HEK293T (cell line): Measurements from ENCODE around the gene RNASEL.
"Not testable (repeated sequence)": the region's sequence is repeated elsewhere in the genome, so short reads cannot be mapped to it uniquely, and the experiment has no call there.

Experiments used
- CTCF ChIA-PET: fragments of 350-600 bp; formaldehyde crosslinking; extraction: SDS; loops from one replicate; lab custom pipeline; 2021; ENCODE audit warnings: antibody characterized with exemption, inconsistent platforms; lab: Yijun Ruan, JAX
- POLR2A ChIA-PET: fragments of 350-600 bp; formaldehyde crosslinking; extraction: SDS; loops from one replicate; lab custom pipeline; 2020; ENCODE audit warnings: antibody characterized with exemption, inconsistent platforms; lab: Yijun Ruan, JAX
- DNase-seq: peaks from one replicate; pipeline ENCODE4 v3.0.0; 2012; ENCODE audit warnings: mixed read lengths; ENCODE audit errors: extremely low spot score
- ARNT ChIP-seq: fragments of 450-650 bp; IDR thresholded peaks from 2 replicates; pipeline ENCODE4 v1.6.1; 2017; ENCODE audit warnings: mild to moderate bottlenecking
- BHLHE40 ChIP-seq: fragments of 450-650 bp; IDR thresholded peaks from 2 replicates; pipeline ENCODE4 v1.6.1; 2016; ENCODE audit warnings: mild to moderate bottlenecking, moderate library complexity, borderline replicate concordance
- CTBP1 ChIP-seq: fragments of 450-650 bp; IDR thresholded peaks from 2 replicates; pipeline ENCODE4 v1.6.1; 2016; ENCODE audit warnings: borderline replicate concordance
- ELF4 ChIP-seq: fragments of 450-650 bp; IDR thresholded peaks from 2 replicates; pipeline ENCODE4 v1.6.1; 2017; ENCODE audit warnings: antibody characterized with exemption
- FOXA1 ChIP-seq: fragments of 450-650 bp; IDR thresholded peaks from 2 replicates; pipeline ENCODE4 v1.6.1; 2016; ENCODE audit warnings: mild to moderate bottlenecking
- FOXK2 ChIP-seq: fragments of 450-650 bp; IDR thresholded peaks from 2 replicates; pipeline ENCODE4 v1.6.1; 2016; ENCODE audit warnings: mild to moderate bottlenecking
- FOXM1 ChIP-seq: fragments of 450-650 bp; IDR thresholded peaks from 2 replicates; pipeline ENCODE4 v1.6.1; 2017; ENCODE audit warnings: mild to moderate bottlenecking, borderline replicate concordance
- HDGF ChIP-seq: fragments of 450-650 bp; IDR thresholded peaks from 2 replicates; pipeline ENCODE4 v1.6.1; 2017; ENCODE audit warnings: antibody characterized with exemption, borderline replicate concordance
- L3MBTL2 ChIP-seq: fragments of 450-650 bp; conservative IDR thresholded peaks from 2 replicates; pipeline ENCODE4 v1.6.1; 2016; ENCODE audit warnings: mild to moderate bottlenecking
- LEF1 ChIP-seq: fragments of 450-650 bp; IDR thresholded peaks from 2 replicates; pipeline ENCODE4 v1.6.1; 2017; ENCODE audit warnings: mild to moderate bottlenecking, borderline replicate concordance
- NFRKB ChIP-seq: fragments of 450-650 bp; IDR thresholded peaks from 2 replicates; pipeline ENCODE4 v1.6.1; 2016; ENCODE audit warnings: mild to moderate bottlenecking, moderate library complexity
- PKNOX1 ChIP-seq: fragments of 450-650 bp; IDR thresholded peaks from 2 replicates; pipeline ENCODE4 v1.6.1; 2016
- SP1 ChIP-seq: fragments of 450-650 bp; IDR thresholded peaks from 2 replicates; pipeline ENCODE4 v1.6.1; 2017
- SUZ12 ChIP-seq: fragments of 450-650 bp; IDR thresholded peaks from 2 replicates; pipeline ENCODE4 v1.6.1; 2016; ENCODE audit warnings: mild to moderate bottlenecking
- TARDBP ChIP-seq: fragments of 450-650 bp; IDR thresholded peaks from 2 replicates; pipeline ENCODE4 v1.6.1; 2016
- ZNF384 ChIP-seq: fragments of 450-650 bp; IDR thresholded peaks from 2 replicates; pipeline ENCODE4 v1.6.1; 2016

The RNASEL gene

GRCh38 chr1:182560392-182560984 is 28.6 kb downstream of the RNASEL start:
- no peak for DNase-seq
- no peak for TF ChIP-seq TARDBP
- no peak for TF ChIP-seq ELF4
- no peak for TF ChIP-seq NFRKB
- no peak for TF ChIP-seq LEF1
- TF ChIP-seq L3MBTL2 = no peak
- no peak for TF ChIP-seq ARNT
- TF ChIP-seq SUZ12 = no peak
- ChIA-PET CTCF (no interaction called here), POLR2A (no interaction called here)

GRCh38 chr1:182556279-182556678 is 32.8 kb downstream of the RNASEL start:
- CTCF ChIA-PET = no interaction called here
- DNase-seq = no peak
- no peak for TF ChIP-seq FOXA1
- POLR2A ChIA-PET = no interaction called here

GRCh38 chr1:182555493-182555892 is 33.6 kb downstream of the RNASEL start:
- no peak for DNase-seq
- TF ChIP-seq FOXM1 = no peak
- TF ChIP-seq LEF1 = no peak
- no peak for TF ChIP-seq PKNOX1
- TF ChIP-seq ELF4 = no peak
- no peak for TF ChIP-seq SUZ12
- ChIA-PET CTCF (no interaction called here), POLR2A (no interaction called here)

GRCh38 chr1:182552527-182552926 is 36.5 kb downstream of the RNASEL start:
- TF ChIP-seq FOXK2 (no peak), ARNT (no peak), LEF1 (no peak), BHLHE40 (no peak), FOXA1 (no peak), NFRKB (no peak)
- CTCF ChIA-PET = no interaction called here
- POLR2A ChIA-PET = no interaction called here
- DNase-seq = no peak

- CTCF ChIA-PET = interaction anchor here (0.6 kb wide), 1 partner anchor 21 kb away, joined by 3 read pairs; no protein-coding TSS in a partner anchor
- DNase-seq = no peak
- POLR2A ChIA-PET = no interaction called here
- TF ChIP-seq TARDBP (no peak), LEF1 (no peak), SP1 (no peak), FOXA1 (no peak), L3MBTL2 (no peak)
These were observed 39.2 kb downstream of the RNASEL start for GRCh38 chr1:182549811-182550210.

GRCh38 chr1:182549346-182549745 is 39.7 kb downstream of the RNASEL start:
- TF ChIP-seq ARNT = no peak
- no peak for TF ChIP-seq HDGF
- no peak for TF ChIP-seq FOXM1
- no peak for TF ChIP-seq BHLHE40
- TF ChIP-seq SP1 = no peak
- TF ChIP-seq NFRKB = no peak
- TF ChIP-seq SUZ12 = no peak
- no peak for DNase-seq
- CTCF ChIA-PET = interaction anchor here (0.6 kb wide), 1 partner anchor 20 kb away, joined by 3 read pairs; no protein-coding TSS in a partner anchor
- POLR2A ChIA-PET = no interaction called here

- no peak for TF ChIP-seq ZNF384
- no peak for TF ChIP-seq ARNT
- no peak for DNase-seq
- CTCF ChIA-PET = no interaction called here
- POLR2A ChIA-PET = no interaction called here
These were observed 55.2 kb downstream of the RNASEL start for GRCh38 chr1:182533896-182534295.

- CTCF ChIA-PET, POLR2A ChIA-PET, DNase-seq: not testable (repeated sequence)
These were observed 60.9 kb downstream of the RNASEL start for GRCh38 chr1:182528206-182528605.

GRCh38 chr1:182527680-182528079 is 61.4 kb downstream of the RNASEL start:
- TF ChIP-seq HDGF (no peak), SUZ12 (no peak), LEF1 (no peak), L3MBTL2 (no peak), FOXA1 (no peak), PKNOX1 (no peak), ZNF384 (no peak), BHLHE40 (no peak), ARNT (no peak), ELF4 (no peak), TARDBP (no peak), CTBP1 (no peak), NFRKB (no peak), FOXM1 (no peak), SP1 (no peak), FOXK2 (no peak)
- ChIA-PET CTCF (no interaction called here), POLR2A (no interaction called here)
- no peak for DNase-seq
